Measurements from ENCODE around the gene RAB42.

The RAB42 gene

GRCh38 chr1:28591708-28592320 lies at the start of gene RAB42:
TSS of gene RAB42 (plus strand) at chr1:28592265. CDS start at chr1:28592512, 247 bp downstream.
- peak within 1 kb of the TSS; percentile 35 for H3K4me3 ChIP-seq (ENCODE audit: low read depth, low read length)
- no peak for DNase-seq (ENCODE audit: low read depth)
- TF ChIP-seq CTCF (IDR thresholded peaks at IDR 0.05; ENCODE audit: low read depth, low read length, missing control alignments): no peak

GRCh38 chr1:28545246-28545628 lies 46.8 kb upstream of the RAB42 start:
- no peak for DNase-seq (ENCODE audit: low read depth)
- no peak for TF ChIP-seq CTCF (IDR thresholded peaks at IDR 0.05; ENCODE audit: low read depth, low read length, missing control alignments)
- H3K4me3 ChIP-seq (ENCODE audit: low read depth, low read length): no peak overlapping the region

- TF ChIP-seq CTCF (IDR thresholded peaks at IDR 0.05; ENCODE audit: low read depth, low read length, missing control alignments): no peak
- no peak for DNase-seq (ENCODE audit: low read depth)
- H3K4me3 ChIP-seq (ENCODE audit: low read depth, low read length): no peak overlapping the region
Observed at GRCh38 chr1:28548318-28548717, 43.7 kb upstream of the RAB42 start.

- H3K4me3 ChIP-seq (ENCODE audit: low read depth, low read length): no peak overlapping the region
- TF ChIP-seq CTCF (IDR thresholded peaks at IDR 0.05; ENCODE audit: low read depth, low read length, missing control alignments): no peak
- no peak for DNase-seq (ENCODE audit: low read depth)
Observed at GRCh38 chr1:28551381-28551780, 40.7 kb upstream of the RAB42 start.

- H3K4me3 ChIP-seq (ENCODE audit: low read depth, low read length): peak within 1 kb of the TSS; percentile 89
- TF ChIP-seq CTCF (IDR thresholded peaks at IDR 0.05; ENCODE audit: low read depth, low read length, missing control alignments): no peak
Observed at GRCh38 chr1:28552758-28553663, 39.1 kb upstream of the RAB42 start, which contains the start of gene TRNAU1AP. TSS of gene TRNAU1AP (plus strand) at chr1:28553085. CDS start at chr1:28553111, 26 bp downstream.

GRCh38 chr1:28560886-28561285 lies 31.2 kb upstream of the RAB42 start:
- no peak overlapping the region for H3K4me3 ChIP-seq (ENCODE audit: low read depth, low read length)
- no peak for TF ChIP-seq CTCF (IDR thresholded peaks at IDR 0.05; ENCODE audit: low read depth, low read length, missing control alignments)
- no peak for DNase-seq (ENCODE audit: low read depth)

More at GRCh38 chr1:28552758-28553663, 39.1 kb upstream of the RAB42 start, which contains the start of gene TRNAU1AP:
- DNase-seq (ENCODE audit: low read depth): peak; percentile 87
